ENCODE measurements around the gene ACVR1. TPM values are rescaled to one million over a fixed set of nuclear protein-coding genes. Genes with fewer than 3 reads are reported as not detected.

ACVR1 gene
- total RNA-seq, 1 donor from 2014 or later: 14.7 TPM

DNA sequence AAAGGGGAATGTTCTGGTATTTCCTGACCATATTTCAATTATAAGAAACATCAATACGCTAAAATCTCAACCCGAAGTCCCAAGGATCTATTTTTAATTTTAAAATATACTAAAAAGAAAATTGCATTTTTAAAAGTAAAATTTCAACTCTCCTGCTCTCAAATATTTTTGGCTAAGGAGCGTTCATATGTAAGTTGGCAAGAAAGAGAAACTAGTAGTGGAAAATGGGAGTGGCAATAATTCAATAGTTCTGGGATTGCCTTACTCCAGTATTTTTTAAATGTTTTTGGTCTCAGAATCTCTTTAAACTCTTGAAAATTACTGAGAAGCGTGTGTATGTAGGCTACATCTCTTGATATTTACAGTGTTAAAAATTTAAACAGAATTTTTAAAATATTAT, 72.7 kb downstream of the ACVR1 start:
- FAIRE-seq: no peak
- DNase-seq (ENCODE audit: low spot score in 2 of 2): no peak

DNA sequence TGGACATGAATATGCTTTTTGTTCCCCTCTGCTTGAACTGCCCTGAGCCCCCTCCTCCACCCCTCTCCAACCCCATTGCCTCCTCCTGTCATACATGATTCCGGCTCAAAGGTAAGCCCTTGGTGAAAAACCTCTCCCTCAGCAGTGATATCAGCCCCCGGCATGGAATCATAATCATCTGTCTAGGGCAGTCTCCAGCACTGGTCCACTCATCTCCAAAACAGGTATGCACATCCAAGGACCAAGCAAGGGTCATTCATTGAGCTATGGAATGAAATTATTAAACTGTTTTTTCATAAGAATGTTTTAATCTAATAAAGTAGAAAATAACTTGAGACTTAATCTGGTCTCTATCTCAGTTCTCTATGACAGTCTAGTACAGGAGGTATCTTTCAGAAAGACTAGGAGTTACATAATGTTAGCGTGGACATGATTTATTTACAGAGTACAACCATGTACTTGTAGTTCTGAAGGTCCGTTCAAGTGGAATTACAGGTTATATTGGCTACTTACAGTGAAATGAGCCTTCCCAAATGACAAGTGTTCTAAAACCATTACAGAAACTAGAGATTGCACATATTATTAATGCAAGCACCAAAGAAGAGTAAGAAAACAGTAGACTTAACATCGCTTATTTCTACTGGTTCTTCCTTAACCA, 75.2 kb downstream of the ACVR1 start:
- FAIRE-seq (no peak), DNase-seq (ENCODE audit: low spot score in 2 of 2) (no peak)

DNA sequence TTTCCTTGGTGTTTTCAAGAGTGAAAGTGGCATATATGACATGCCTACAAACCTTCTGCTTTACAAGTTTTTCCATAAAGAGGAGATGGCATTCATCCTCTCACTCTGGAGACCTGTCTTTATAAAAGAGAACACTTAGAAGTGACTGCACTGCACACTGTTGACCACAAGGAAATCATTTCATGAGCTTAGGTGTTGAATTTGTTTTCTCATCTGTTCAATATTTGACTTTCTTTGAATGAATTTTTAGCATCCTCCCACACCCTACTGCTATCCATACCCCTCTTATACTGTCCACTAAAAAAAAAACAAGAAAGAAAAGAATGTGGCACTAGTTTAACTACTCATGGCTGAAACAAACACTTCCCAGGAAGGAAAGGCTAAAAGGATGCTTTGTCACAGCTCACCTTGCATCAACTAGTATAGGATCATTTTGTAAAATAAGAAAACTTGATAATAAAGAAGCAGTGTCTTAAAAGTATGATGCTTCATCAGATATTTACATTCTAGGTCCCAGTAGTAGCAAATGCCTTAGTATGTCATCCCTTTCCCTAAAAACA, 83.0 kb downstream of the ACVR1 start:
- FAIRE-seq: no peak

DNA sequence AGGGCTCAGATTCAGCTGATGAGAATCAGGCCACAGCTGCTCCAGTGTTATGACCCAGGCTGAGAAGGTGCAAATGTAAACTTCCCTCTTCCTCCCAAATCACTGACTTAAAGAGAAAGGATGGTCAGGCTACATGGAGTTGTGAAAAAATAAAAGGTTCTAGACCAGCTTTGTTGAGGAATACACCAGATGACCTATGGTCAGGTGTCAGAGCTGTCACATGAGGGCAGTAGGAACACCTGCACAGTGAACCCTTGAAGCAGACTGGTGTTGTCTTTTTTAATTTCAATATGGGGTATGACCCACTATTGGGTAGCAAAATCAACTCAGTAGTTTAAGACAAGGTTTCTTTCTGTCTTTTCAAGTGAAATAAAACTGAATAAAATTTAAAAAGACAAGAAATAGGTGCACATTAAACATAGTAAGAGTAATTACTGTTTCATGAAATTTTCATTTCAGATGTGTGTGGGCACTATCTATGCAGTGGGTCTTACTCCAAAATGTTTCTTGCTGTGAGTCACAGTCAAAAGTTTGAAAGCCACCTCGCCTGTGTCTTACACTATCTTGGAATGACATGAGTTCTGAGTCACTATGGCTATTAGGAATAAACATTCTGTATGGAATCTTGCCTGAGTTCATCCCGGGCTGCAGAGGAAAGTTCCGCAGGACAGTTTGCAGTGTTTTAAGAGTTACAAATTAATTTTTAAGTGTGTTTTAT, 83.6 kb downstream of the ACVR1 start:
- FAIRE-seq (no peak), DNase-seq (ENCODE audit: low spot score in 2 of 2) (no peak)

More for the DNA sequence above, 83.0 kb downstream of the ACVR1 start:
- DNase-seq (ENCODE audit: low spot score in 2 of 2): no peak

DNA sequence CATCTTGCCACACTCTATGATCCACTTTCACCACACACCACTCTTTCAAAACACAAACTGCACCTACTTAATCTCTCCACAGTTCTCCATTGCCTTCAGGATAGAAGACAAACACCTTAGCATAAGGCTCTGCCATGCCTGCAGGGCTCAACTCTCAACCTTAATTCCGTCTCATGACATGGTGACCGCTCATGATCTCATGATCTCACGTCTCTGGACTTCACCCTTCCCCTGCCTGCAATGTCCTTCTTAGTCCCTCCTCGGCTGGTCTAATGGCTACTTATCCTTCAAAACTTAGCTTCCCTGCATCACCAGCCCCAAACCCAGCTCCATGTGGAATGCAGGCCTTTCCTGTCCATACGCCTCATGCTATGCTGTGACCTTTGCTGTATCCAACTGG, 85.3 kb downstream of the ACVR1 start:
- FAIRE-seq (no peak), DNase-seq (ENCODE audit: low spot score in 2 of 2) (no peak)

DNA sequence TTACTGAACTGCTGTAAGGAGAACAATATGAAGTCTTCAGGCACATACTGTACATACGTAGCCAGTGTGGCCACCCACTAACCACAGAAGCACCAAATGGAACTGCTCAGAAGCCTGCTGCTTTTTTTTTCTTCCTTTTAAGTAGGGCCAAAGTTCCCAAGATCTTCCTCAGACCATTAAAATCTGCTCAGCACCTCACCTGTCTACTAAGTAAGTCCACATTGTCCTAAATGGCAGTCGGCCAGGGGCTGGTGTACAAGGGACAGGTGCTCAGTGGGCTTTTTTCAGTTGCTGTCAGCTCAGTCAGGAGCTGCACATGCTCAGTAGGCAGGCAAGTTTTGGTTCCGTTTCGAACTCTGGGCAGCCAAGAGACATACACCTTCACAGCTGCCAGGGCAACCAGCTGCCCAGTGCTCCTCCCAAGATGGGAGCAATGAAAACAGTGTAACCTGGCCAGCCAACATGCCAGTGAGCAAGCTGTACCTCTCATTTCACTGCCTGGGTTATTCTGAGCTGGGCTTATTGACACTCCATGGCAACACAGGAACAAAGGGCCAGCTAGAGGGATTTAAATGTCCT, 86.1 kb downstream of the ACVR1 start:
- FAIRE-seq: no peak
- no peak for DNase-seq (ENCODE audit: low spot score in 2 of 2)

DNA sequence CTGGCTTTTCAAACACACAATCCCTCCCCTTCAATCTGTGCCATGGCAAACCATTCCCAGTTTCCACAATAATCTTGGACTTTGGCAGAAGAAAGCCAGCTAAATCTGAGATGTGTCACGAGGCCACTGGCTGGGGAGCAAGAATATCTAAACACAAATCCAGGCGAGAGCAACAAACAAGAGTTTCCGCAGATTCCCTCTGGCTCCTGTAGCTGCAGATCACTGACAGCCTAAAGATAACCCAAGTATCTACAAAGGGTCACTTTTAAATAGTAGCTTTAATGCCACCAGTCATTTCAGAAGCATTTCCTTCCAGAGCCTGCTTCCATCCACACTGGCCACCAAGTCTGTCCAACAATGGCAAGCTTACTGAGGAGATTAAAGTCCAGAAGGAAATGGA, 86.9 kb downstream of the ACVR1 start:
- FAIRE-seq (no peak), DNase-seq (ENCODE audit: low spot score in 2 of 2) (no peak)

DNA sequence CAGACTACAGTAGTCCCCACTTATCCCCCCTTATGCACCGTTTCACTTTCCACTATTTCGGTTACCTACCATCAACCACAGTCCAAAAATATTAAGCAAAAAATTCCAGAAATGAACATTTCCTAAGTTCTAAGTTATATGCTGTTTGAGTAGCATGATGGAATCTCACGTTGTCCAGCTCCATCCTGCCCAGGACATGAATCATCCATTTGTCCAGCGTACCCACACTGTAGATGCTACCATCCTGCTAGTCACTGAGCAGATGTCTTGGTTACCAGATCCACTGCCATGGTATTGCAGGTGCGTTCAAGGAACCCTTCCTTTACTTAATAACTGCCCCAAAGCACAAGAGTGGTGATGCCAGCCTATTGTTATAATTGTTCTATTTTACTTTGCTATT, 87.9 kb downstream of the ACVR1 start:
- FAIRE-seq (no peak), DNase-seq (ENCODE audit: low spot score in 2 of 2) (no peak)

DNA sequence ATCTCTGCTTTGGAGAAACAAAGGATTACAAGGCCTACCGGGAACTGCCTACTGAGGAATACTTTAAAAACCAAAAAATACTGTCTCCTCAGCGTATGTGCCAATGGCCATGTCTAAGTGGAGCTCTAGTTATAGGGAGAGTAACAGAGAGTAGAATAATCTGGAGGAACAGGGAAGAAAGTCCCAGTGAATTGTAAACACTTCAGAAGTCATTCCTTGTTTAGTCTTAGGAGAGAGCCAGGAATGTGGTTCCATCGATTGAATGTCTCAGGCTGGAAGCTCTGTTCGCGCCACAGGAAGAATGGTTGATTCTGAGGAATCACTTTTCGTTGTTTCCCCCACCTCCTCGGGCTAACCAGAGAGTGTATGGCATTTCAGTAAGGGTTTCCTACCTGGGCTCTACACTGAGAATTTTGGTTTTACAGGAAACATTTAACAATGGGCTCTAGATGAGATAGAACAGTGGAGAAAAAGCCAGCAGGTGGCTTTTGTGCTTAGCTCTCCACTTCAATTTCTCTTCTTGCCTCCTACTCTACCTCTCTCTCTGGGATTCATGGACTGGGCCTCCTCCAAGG, 88.7 kb downstream of the ACVR1 start:
- DNase-seq (ENCODE audit: low spot score in 2 of 2): no peak
- no peak for FAIRE-seq

DNA sequence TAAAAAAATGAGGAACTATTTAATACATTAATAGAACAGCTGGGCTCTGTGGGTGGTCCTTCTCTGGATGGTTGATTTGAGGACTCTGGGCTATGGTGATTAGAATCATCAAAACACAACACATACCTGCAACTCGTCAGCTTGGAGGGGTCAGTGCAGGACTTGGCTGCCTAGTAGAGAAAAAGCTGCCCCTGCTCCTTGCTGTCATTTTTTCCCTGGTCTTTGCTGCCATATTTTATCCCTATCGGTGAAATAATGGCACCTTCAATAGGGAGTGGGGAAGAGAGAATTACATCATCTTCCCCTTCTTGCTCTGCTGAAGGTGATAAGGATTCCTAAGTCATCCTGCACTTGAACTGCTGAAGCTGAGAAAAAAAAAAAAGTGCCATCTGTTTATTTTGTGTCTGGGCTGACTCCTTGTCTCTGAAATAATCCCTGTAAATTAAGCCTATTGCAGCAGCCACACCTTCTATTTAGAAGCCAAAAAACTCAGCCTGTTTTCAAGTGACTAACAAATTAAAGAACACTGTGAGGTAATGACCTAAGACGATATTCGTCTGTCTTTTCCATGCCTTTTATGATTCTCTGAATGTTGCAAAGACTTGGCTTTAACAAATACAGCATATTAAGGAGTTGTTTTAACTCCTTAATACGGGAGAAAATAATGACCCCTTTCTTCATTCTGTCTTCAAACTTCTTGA, 89.3 kb downstream of the ACVR1 start:
- FAIRE-seq: no peak
- DNase-seq (ENCODE audit: low spot score in 2 of 2): no peak

DNA sequence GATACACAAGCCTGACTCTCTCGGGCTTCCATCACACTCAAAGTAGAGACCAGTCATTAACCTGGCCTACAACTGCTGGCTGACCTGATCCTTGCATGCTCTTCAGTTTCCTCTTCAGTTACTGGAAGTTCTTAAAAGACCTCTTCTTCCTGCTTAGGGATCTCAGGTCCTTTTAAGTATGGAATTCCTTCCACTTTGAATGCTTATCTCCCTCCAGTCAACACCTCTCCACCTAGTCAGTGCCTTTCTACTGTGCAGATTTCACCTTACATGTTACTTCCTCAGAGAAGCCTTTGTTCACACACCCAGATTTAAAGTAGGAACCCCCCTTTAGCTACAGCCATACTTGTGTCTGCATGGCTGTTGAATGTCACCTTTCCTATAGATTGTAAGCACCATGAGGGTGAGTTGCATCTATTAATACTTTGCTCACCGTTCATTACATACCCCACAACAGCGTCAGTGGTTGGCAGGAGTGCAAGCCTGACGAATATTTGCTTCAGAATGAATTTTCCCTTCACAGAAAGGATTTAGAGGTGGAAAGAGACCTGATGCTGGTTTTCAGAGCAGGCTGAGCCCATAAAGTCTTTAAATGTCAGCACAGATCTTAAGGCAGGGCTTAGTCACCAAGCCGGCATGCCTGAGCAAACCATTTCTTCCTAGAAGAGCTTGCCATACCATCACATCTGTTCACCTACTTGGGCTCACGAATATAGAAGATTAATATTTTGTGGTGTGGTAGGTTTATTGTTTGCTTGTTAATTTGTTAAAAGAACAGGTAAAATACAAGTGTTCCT, 90.1 kb downstream of the ACVR1 start:
- FAIRE-seq: no peak
- DNase-seq (ENCODE audit: low spot score in 2 of 2): no peak

DNA sequence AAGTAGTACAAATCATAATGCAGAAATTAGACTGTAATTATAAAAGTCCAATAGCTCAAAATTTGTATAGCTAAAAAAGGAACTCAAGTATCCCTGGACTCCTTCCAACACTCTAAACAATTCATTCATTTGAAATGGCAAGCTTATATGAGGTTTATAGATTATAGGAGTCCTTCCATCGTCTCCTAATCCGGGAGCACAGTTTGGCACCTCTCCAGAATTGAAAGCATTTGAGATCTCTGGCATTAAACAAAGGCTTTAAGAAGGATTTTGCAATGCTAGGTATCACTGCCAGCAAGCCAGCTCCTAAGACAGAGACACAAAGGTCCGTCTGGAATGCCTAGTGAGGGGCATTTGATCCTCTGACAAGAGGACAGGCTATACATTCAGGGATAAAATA, 90.9 kb downstream of the ACVR1 start:
- no peak for DNase-seq (ENCODE audit: low spot score in 2 of 2)
- FAIRE-seq: no peak

DNA sequence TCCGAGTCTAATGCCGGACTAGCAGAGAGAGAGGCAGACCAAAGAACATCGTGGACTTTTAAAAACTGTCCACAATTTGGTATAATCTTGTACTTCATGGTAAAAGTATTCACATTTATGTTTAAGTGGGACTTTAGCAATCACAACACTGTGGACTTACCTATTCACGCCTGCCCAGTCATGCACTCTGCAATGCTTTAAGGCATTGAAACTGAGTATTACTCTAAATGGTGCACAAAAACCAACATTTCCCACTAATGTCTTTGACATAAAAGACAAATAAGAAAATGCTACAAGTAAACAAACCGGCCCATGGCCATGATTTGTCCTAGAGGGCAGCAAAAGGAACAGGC, 91.3 kb downstream of the ACVR1 start:
- no peak for DNase-seq (ENCODE audit: low spot score in 2 of 2)
- no peak for FAIRE-seq

DNA sequence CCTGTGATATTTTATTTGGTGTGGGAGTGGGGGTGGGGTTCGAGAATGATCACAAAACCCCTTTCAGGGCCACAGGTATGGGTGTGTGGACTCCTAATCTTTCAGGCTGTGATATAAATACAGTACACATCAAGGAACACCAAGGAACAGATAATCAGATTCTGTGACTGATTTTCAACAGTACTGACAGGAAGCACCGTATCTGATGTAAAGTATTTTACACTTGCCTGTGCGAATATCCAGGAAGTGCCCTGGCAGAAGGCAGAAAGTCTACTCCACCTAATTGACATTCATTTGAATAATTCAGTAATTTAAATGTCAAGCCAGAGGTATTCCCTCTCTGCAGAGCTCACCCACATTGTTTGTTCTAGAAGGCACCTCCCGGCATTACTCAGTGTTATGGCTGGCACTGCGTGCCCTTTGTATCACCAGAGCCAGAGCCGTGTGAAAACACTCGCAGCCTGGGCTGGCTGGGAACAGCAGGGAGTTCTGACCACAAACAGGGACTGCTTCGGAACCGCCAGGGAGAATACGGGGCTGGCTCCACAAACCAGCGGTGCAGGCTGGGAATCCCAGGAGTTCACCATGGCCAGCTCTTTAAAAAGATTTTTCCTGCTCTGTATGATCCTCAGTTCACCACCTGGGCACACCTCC, 91.8 kb downstream of the ACVR1 start:
- DNase-seq (ENCODE audit: low spot score in 2 of 2) (no peak), FAIRE-seq (no peak)

DNA sequence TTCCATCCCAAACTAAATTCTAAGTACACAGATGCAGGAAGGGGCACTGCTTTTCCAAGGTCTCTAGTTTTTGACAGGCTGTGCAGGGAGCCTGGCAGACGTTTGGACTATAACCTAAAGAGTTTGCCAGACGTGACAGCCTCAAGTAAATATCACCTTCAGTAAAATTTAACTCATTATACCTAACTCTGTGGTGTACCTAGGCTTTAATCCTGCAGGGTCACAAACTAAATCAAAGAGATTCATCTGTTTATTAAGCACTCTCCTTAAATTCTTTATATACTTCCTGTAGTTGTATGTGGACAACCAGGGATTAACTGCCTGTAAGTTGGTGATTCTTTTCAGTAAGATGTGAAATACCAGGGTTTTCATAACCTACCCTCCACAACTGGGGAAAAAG, 92.9 kb downstream of the ACVR1 start:
- FAIRE-seq (no peak), DNase-seq (ENCODE audit: low spot score in 2 of 2) (no peak)

DNA sequence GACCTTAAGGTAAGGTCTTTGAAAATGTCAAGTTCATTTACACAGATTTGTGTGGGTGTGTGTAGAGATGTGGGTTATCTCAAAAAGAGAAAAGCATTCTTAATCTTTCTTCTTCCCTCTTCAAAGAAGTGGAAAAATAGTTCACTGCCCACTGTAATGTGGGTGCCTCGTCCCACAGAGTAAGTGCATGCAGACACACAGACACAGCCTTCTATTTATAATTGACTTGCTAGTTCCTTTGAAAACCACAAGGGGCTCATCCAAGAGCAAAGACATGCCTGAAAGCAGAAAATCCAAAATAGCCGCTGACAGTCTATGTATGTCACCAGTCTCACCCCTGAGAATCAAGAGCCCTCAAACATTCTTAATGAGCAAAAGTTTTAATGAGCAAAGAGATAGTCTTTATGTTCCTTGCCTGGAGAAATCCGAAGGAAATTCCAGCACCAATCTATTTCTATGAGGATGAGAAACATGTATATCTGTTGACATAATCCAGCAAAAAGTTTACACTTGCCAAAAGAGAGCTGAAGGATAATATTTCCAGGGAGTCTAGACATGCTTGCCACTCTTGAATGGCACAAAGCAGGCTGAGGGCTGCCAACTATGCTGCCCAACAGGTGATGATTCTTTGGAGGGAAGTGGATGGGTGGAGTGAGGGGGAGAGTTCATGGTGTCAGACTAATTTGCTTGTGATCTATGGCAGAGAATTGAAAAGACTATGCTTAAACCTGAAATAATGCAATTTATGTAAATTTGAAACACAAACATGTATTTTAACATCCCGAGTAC, 93.9 kb downstream of the ACVR1 start:
- no peak for DNase-seq (ENCODE audit: low spot score in 2 of 2)
- FAIRE-seq: no peak

DNA sequence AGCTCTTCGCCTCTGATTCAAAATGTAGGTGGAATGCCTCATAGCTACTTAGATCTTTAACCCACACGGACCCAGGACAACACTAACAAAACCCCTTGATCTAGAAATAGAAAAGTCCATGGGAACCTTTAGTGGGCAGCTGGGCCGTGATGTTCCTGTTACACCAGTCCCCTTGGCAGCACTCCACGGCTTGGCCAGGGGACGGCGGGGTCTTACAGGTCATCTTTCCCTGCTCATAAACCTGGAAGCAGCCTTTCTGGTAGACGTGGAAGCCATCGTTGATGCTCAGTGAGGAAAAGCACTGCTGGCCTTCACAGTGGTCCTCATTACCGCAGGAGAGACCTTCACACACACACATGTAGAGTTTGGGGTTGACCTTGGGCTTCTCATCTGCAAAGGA, 95.9 kb downstream of the ACVR1 start:
- no peak for DNase-seq (ENCODE audit: low spot score in 2 of 2)
- FAIRE-seq: no peak

DNA sequence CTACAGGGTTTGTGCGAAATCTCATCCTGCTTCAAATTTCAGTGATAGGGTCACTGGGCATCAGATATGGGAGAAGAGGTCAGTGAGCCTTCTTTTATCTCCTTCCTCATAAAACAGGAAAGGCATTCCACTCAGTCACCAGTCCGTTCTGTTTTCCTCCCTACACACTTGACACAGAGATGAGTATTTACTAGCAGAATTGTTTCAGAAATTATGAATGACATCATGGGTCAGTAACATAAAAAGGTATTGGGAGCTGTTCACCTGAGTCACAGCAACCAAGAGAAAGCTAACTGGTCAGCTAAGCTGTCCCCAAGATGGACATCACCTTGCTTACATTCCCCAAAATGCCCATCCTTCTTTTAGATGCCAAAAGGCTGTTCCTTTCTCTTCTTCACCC, 96.3 kb downstream of the ACVR1 start:
- FAIRE-seq (no peak), DNase-seq (ENCODE audit: low spot score in 2 of 2) (no peak)

DNA sequence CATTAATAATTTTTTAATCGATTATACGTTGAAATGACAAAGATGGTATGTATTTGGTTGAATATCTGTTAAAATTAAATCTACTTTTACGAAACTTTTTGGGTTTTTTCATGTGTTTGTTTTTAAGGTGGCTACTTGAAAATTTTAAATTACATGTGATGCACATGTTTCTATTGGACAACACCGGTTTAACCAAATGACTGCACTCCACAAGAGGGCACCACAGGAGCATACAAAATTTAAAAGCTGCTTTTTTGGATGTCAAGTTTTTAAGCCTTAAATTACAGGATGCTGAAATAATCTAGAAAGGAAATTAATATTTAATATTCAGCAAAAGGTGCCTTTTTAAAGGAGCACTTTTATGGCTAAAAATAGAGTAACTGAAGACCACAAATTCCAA, 98.7 kb downstream of the ACVR1 start:
- DNase-seq (ENCODE audit: low spot score in 2 of 2) (peak in 1 of 2 donors; percentile 27), FAIRE-seq (peak; percentile 82)

Measured in frontal cortex (tissue), 4 donors.